HG03196 (cell line): Measurements from ENCODE around the gene KRT74.

Experiments used
- ATAC-seq: cut with Tn5 transposase; IDR thresholded peaks from one replicate; pipeline ENCODE4 v1.9.1; 2021; ENCODE audit not compliant: unreplicated experiment

The KRT74 gene

DNA sequence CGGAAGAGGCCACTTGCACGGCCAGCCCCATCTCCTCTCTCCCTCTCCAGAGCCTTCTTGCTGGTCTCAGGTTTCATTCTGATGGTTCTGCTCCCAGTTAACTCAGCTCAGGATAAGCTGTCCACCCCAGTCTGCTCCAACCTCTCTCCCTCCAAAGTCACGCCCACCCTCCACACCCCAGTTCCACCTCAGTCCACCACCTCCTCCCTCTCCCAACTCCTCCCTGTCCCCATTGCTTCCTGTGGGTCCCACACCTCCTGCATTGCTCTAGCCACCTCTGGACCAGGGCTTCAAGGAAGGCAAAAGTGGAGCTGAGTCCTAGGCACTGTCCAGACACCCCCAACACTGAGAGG lies 33.8 kb downstream of the KRT74 start:
- ATAC-seq = no peak

- ATAC-seq = no peak
Observed at GRCh38 chr12:52539083-52539820, 34.4 kb downstream of the KRT74 start.

DNA sequence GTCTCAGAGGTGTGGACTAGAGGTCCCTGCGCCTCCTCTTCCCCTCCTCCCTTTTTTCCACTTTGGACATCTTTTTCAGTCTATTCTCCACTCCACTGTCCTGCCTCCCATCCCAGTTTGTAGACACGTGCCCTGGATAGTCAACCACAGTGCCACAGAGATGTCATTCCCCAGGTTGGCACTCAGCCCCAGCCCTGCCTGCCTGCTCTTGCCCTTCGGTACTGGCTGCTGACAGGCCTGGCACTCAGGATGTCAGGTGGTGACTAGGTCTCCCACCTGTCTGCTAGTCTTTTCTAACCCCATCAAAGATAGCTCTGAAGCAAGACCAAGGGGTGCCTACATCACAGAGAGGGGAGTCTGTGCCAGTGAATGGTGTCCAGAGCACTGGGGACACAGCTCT lies 36.5 kb downstream of the KRT74 start:
- no peak for ATAC-seq

DNA sequence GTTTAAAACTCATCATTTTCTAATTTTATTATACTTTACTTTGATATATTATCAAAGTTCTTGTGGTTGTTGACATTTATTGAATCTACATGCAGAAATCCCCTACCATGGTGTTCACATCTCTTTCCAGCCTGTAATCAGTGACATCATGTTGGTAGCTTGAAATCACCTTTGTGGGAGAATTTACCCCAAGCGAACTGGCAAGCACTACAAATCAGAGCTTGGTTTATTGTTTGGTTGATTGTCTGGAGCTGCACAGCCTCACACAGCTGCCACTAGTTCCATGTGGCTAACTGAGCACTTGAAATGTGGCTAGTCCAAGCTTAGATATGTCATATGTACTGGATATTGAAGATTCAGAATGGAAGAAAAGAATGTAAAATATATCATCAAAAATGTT lies 38.1 kb downstream of the KRT74 start:
- ATAC-seq = no peak

GRCh38 chr12:52534482-52534881 lies 39.2 kb downstream of the KRT74 start:
- ATAC-seq = no peak

GRCh38 chr12:52533686-52534470 lies 39.8 kb downstream of the KRT74 start:
- ATAC-seq = no peak

DNA sequence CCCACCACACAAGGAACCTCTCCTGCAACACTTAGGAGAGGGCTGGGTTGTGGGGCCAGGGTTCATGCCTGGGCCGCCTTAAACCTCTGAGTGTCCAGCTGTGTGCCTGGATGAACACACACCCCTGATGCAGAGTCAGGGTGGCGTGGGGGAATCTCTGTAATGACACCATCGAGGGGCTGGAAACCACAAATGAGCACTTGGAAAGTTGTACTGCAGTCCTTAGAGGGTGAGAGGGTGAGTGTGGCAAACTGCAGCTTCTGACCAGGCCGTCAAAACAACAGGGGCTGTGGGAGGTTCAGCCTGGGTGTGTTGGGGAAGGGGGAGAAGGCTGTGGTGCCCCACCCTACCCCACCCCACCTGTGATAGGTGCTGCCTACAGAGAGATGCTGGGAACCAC lies 41.0 kb downstream of the KRT74 start:
- ATAC-seq = no peak

GRCh38 chr12:52531566-52532300 lies 41.9 kb downstream of the KRT74 start:
- ATAC-seq = no peak

DNA sequence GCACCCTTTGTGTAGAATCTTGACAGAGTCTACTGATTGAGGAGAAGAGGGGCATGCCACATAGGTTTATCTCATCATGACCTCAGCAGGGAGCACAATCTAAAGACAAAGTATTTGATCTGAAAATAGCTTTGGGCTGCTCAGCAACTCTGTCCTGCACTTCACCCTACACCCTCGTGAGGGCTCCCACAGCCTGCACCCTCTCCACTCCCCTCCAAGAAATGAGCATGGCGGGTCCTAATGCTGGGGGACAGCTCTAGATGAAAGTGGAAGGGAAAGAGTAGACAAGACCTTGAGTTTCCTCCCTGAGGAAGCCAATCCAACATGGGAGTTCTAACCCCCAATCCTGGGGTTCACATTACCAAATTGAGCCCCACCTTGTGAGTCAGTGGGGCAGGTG lies 42.7 kb downstream of the KRT74 start:
- ATAC-seq = no peak

DNA sequence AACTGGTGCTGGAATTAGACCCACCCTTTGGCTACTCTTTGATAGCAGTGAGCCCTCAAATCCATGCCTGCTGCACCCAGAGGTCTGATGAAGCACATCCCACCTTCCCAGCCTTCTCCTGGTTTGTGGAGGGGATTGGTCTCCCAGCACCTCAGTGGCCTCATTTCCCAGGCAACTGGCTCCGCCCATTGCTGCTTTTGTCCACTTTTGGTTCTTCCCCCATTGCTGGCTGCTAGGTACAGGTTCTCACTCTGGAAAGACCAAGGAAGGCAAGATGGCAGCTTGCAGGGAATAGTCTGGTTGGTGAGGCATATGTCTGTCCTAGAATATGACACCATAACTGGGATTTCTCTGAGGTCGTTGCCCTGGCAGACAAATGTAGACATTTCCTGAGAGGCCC lies 43.3 kb downstream of the KRT74 start:
- ATAC-seq = no peak

DNA sequence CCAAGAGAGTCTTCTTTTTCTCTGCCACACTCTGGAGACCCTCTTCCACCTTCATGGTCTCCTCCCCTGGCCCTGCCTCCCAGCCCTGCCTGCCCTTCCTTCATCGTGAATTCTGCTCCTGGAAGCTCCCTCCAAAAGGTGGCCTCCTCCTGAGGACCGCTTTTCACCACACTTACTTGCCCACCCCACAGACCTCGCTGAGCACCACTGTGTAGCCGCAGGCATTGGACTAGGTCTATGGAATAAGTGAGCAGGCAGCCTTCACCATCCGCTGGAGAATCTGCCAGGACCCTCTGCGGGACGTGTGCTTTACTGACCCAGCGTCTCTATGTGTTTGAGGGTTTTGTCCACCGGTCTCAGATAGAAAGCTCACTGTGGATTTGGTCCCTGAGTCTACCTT lies 43.8 kb downstream of the KRT74 start:
- ATAC-seq = no peak

DNA sequence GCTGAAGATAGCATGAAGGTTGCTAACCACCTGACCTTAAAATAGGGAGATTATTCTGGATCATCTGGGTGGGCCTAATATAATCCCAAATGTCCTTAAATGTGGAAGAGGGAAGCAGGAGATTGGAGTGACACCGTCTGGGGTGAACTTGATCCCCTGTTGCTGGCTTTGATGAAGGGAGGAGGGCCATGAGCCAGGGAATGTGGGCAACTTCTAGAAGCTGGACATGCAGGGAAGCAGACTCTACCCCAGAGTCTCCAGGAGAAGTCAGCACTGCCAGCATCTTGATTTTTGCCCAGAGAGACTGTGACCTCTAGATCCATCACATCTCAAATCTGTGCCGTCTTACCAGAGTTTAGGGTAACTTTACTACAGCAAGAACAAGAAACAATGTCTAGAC lies 44.2 kb downstream of the KRT74 start:
- no peak for ATAC-seq

- ATAC-seq = no peak
Observed at GRCh38 chr12:52528641-52529143, 45.0 kb downstream of the KRT74 start.

GRCh38 chr12:52527121-52527800 lies 46.4 kb downstream of the KRT74 start:
- ATAC-seq = no peak

DNA sequence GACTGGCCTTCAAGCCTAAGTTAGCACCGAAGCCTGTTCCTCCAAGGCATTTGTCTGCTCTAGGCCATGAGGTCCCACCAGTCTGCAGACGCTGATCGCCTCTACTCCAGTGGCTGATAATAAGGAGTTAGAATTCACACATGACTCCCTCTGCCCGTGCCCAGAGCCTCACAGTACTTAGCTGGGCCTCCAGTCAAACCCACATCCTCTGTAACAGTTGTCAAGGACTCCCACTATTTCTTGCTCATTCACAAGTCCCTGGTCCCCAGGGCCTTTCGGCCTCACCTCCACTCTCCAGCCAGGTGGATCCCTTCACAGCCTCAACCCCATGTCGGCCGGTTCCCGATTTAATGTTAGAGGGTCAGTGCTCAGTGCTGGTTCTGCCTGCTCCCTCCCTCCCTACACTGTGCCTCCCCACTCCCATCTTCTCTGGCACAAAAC lies 47.1 kb downstream of the KRT74 start:
- no peak for ATAC-seq

GRCh38 chr12:52525661-52526499 lies 47.8 kb downstream of the KRT74 start:
- ATAC-seq = no peak

DNA sequence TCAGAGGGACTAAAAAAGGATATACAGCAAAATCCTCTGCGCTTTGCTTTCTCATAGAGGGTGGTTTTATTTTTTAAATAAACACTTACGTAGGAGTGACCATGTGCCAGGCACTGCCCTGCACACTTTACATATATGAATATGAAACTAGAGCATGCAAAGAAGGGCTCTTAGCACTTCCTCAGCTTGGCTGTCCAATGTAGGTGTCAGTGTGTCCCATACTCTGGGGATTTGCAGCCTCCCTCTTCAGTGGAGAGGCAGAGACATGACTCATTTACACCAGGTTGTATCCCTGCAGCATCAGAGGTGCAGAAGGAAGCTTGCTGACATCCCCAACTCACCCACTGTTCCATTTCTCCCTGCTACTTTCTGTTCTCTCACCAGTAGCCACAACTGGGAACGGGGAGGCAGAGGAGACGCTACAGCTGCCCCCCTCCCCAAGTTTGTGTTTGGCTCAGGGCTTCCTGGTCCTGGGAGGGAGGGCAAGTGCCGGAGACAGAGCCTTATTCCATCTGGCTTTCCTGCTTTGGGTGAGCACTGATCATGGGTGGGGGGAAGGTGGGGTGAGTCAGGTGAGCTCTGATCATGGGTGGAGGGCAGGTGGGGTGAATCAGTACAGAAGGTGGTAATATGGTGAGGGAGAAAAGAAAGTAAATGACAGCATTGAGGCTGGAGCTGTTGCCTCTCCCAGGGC lies 48.6 kb downstream of the KRT74 start:
- ATAC-seq = no peak

DNA sequence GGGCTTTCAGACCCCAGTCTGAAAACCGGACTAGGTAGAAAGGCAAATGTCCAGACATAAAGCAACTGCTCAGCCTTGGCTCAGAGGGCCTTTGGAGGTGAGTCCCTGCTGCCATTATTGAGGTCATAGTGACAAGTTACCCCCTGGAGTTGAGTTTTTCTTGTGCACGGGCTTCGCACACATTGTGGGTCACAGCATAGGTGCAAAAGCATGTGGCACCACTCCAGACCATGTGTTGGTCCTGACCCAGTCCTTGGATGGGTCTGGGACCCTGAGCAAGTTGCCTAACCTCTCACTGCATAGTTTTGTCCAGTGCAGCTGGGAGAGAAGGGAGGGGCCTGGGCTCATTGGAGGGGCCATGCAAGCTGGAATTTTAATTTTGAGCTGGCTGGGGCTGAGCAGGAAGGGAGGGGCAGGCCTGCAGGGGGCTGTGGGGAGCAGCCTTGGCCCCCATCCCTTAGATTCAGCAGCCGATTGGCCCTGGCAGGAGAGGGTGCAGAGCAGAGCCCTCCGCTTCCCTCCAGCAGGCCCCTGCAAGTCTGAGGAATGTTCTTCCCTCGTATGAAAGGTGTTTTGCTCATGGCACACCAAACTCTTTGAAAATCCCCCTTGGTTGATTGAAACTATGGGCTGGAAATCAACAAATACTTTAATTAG lies 49.3 kb downstream of the KRT74 start:
- no peak for ATAC-seq

GRCh38 chr12:52523824-52524223 lies 49.8 kb downstream of the KRT74 start:
- no peak for ATAC-seq
